Measurements from ENCODE around the gene PRMT7. TPM values are rescaled to one million over a fixed set of nuclear protein-coding genes. Genes with fewer than 3 reads are reported as not detected.

PRMT7 gene
- total and polyA plus RNA-seq, 10 donors = 25.0 to 66.4 (median 42.0) TPM

- TF ChIP-seq POLR2A (IDR thresholded peaks at IDR 0.05) (no peak), CTCF (IDR thresholded peaks at IDR 0.05 in 8 of 11, conservative IDR thresholded peaks at IDR 0.05 in 3 of 11) (peak; percentile 91 to 98 (median 97)), POLR2AphosphoS5 (IDR thresholded peaks at IDR 0.05) (peak in 2 of 3 donors; percentile 38 to 61)
- DNase-seq = peak; percentile 90
- intact Hi-C loops (cut with DNase I; ENCODE audit: low total_unique reads) = loop anchor here (5.0 kb wide), 1 partner anchor 66 kb away; the partner anchor contains the start of gene SLC7A6
These were observed 17.5 kb downstream of the PRMT7 start for GRCh38 chr16:68328151-68328859.

DNA sequence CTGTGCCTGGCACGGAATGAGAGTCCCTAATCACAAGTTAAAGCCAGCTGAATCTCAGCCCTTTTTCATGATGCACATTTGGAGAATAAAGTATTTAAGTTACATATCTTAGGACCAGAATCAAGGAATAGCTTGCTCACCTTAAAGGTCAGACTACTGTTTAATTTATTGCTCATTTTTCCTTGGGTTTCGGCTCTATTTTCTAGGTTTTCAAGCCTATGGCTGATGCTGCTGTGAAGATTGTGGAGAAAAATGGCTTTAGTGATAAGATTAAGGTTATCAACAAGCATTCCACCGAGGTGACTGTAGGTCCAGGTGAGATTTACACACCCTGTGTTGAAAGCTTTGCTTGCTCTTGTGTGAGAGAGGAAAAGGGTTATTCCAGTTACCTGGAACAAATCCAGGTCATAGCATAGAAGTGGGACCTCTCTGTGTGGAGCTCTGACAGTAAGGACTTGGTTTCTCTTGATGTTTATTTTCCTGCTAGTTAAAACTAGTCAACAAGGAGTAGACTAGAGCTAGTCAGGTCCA is 18.1 kb downstream of the PRMT7 start:
- TF ChIP-seq POLR2AphosphoS5 (IDR thresholded peaks at IDR 0.05) = no peak
- TF ChIP-seq POLR2A (IDR thresholded peaks at IDR 0.05) = no peak
- TF ChIP-seq CTCF (IDR thresholded peaks at IDR 0.05 in 8 of 11, conservative IDR thresholded peaks at IDR 0.05 in 3 of 11) = peak in 3 of 11 experiments; percentile 14 to 52 (median 50)
- DNase-seq = no peak
- Histone ChIP-seq H3K27me3 (replicated peaks in 1 of 7) (no peaks in the 10 kb centered on the region), H3K36me3 (peaks cover 0 to 65% (median 25%) of the 10 kb centered on the region in 6 donors), H3K4me1 (peaks cover 9 to 41% (median 23%) of the 10 kb centered on the region in 6 donors), H3K9me3 (no peaks in the 10 kb centered on the region), H3K27ac (no peak overlapping the region), H3K4me3 (no peak overlapping the region)
- WGBS, 5 donors = 41 to 50% (median 50%) methylated on average over 3 of the region's 3 CpGs
- intact Hi-C loops (cut with DNase I; ENCODE audit: low total_unique reads) = loop anchor here (5.0 kb wide), 1 partner anchor 67 kb away; the partner anchor contains the start of gene SLC7A6

More at GRCh38 chr16:68328151-68328859, 17.5 kb downstream of the PRMT7 start:
- WGBS, 5 donors = 42 to 47% (median 47%) methylated on average over 13 of the region's 13 CpGs
- Histone ChIP-seq H3K9me3 (no peaks in the 10 kb centered on the region), H3K36me3 (peaks cover 0 to 65% (median 25%) of the 10 kb centered on the region in 6 donors), H3K27ac (no peak overlapping the region), H3K27me3 (replicated peaks in 1 of 7) (no peaks in the 10 kb centered on the region), H3K4me3 (no peak overlapping the region), H3K4me1 (peaks cover 9 to 34% (median 21%) of the 10 kb centered on the region in 6 donors)

GRCh38 chr16:68331879-68332410 is 21.1 kb downstream of the PRMT7 start:
- DNase-seq = no peak
- TF ChIP-seq POLR2A (IDR thresholded peaks at IDR 0.05) = no peak
- no peak for TF ChIP-seq CTCF (IDR thresholded peaks at IDR 0.05 in 8 of 11, conservative IDR thresholded peaks at IDR 0.05 in 3 of 11)
- no peak for TF ChIP-seq POLR2AphosphoS5 (IDR thresholded peaks at IDR 0.05)
- Histone ChIP-seq H3K4me1 (peaks cover 9 to 46% (median 23%) of the 10 kb centered on the region in 6 donors), H3K27me3 (replicated peaks in 1 of 7) (no peaks in the 10 kb centered on the region), H3K4me3 (no peak overlapping the region), H3K27ac (peak overlapping the region; percentile 49 to 81 (median 73)), H3K9me3 (no peaks in the 10 kb centered on the region), H3K36me3 (peaks cover 0 to 60% (median 3%) of the 10 kb centered on the region in 6 donors)
- intact Hi-C loops (cut with DNase I; ENCODE audit: low total_unique reads) = no loop called here
- 16 to 26% (median 20%) methylated on average over 3 to 4 of the region's 4 CpGs for WGBS, 5 donors
